Testis (tissue), 3 donors: ENCODE results near the gene FSTL4. TPM values are rescaled to one million over a fixed set of nuclear protein-coding genes. Genes with fewer than 3 reads are reported as not detected.

ENCODE experiments used
- DNase-seq: peaks from one replicate; pipeline ENCODE4 v3.0.0-alpha.2; 2019
- H3K27ac ChIP-seq, 2 donors: fragments of 200-600 bp; sonication (generic); one replicate each; pipeline ENCODE4 v1.5.1; 2019
- H3K27me3 ChIP-seq: fragments of 200-600 bp; sonication (generic); one replicate; pipeline ENCODE4 v1.5.1; 2019
- H3K36me3 ChIP-seq: fragments of 200-600 bp; sonication (generic); one replicate; pipeline ENCODE4 v1.5.1; 2017; ENCODE audit warnings: low read depth; ENCODE audit errors: missing control alignments
- H3K4me1 ChIP-seq: fragments of 200-600 bp; sonication (generic); one replicate; pipeline ENCODE4 v1.5.1; 2019
- H3K4me3 ChIP-seq, 2 donors: fragments of 200-600 bp; sonication (generic); one replicate each; pipeline ENCODE4 v1.5.1; 2017 to 2019
- H3K9me3 ChIP-seq: fragments of 200-600 bp; sonication (generic); one replicate; pipeline ENCODE4 v1.5.1; 2017
- CTCF ChIP-seq, 3 experiments: fragments of 450-650 bp in 2 of 3; fragments of 200-600 bp in 1 of 3; sonication (generic) in 1 of 3; IDR thresholded peaks; one replicate each; pipeline ENCODE4 v1.5.1; 2016 to 2019; ENCODE audit warnings: antibody characterized with exemption in 3 of 3, mild to moderate bottlenecking in 2 of 3, moderate library complexity in 1 of 3
- POLR2A ChIP-seq: fragments of 450-650 bp; IDR thresholded peaks from one replicate; pipeline ENCODE4 v1.6.1; 2017; ENCODE audit warnings: antibody characterized with exemption, mild to moderate bottlenecking, moderate library complexity
- WGBS, 2 donors: methylation state at CpG; one replicate each; pipeline ENCODE4 v1.1.5; 2018; 5-methylcytosine and 5-hydroxymethylcytosine counted together
- intact Hi-C: fragments of 100-400 bp; cut with DNase I; formaldehyde crosslinking; loops from one replicate; pipeline ENCODE4 v1.15.1; 2023; ENCODE audit warnings: low total_unique reads
- polyA plus RNA-seq: library from polyadenylated mRNA; stranded (reverse); fragments of 350-450 nt; fragmentation: Illumina TruSeq; extraction: RNeasy Lipid Tissue Mini Kit (QIAGEN cat#74804); gene quantifications from one replicate; pipeline ENCODE4 v1.2.3, GENCODE V29; 2014; ENCODE audit warnings: low read depth, low replicate concordance; ENCODE audit not compliant: insufficient read depth
- total RNA-seq, 2 donors: library from RNA; depleted of rRNA; stranded (reverse); fragments of >200 nt; gene quantifications; one replicate each; pipeline ENCODE4 v1.2.3, GENCODE V29; 2016

FSTL4 gene
- total and polyA plus RNA-seq, 3 donors from 2014 or later: 7.1 to 8.6 (median 7.4) TPM

GRCh38 chr5:133353741-133354140, 258.6 kb downstream of the FSTL4 start:
- 45 to 51% methylated on average over 8 of the region's 8 CpGs for WGBS, 2 donors
- H3K27ac ChIP-seq: no peak overlapping the region
- no peaks in the 10 kb centered on the region for H3K27me3 ChIP-seq
- no peaks in the 10 kb centered on the region for H3K4me1 ChIP-seq
- no peak for TF ChIP-seq CTCF (IDR thresholded peaks at IDR 0.05)
- TF ChIP-seq POLR2A: no peak
- no peak overlapping the region for H3K4me3 ChIP-seq
- no peaks in the 10 kb centered on the region for H3K9me3 ChIP-seq
- intact Hi-C loops: no loop called here
- peak; percentile 64 for DNase-seq
- H3K36me3 ChIP-seq: no peaks in the 10 kb centered on the region

DNA sequence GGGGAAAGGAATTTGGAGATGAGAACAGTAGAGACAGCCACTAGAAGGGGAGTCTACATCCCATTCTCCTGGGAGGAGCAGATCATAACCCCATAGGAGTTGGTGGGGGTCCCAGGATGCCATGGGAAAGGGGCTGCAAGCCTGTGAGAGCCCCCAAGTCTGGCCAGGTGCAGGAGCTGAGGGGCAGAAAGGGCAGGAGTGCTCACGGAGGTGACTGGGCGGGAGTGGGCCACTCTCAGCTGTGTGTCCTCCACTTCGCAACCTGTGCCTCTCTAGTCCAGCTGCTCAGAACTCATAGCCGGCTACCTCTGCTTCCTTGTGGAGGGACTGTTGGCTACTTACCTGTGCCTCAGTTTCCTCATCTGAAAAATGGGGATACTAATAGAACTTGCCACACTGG, 263.9 kb downstream of the FSTL4 start:
- DNase-seq: no peak
- H3K27me3 ChIP-seq: no peaks in the 10 kb centered on the region
- no peaks in the 10 kb centered on the region for H3K9me3 ChIP-seq
- no peak overlapping the region for H3K27ac ChIP-seq
- H3K4me1 ChIP-seq: no peaks in the 10 kb centered on the region
- H3K4me3 ChIP-seq: no peak overlapping the region
- no peaks in the 10 kb centered on the region for H3K36me3 ChIP-seq
- intact Hi-C loops: no loop called here
- TF ChIP-seq CTCF (IDR thresholded peaks at IDR 0.05) (no peak), POLR2A (no peak)
- 94% methylated on average over 4 of the region's 4 CpGs for WGBS, 2 donors

DNA sequence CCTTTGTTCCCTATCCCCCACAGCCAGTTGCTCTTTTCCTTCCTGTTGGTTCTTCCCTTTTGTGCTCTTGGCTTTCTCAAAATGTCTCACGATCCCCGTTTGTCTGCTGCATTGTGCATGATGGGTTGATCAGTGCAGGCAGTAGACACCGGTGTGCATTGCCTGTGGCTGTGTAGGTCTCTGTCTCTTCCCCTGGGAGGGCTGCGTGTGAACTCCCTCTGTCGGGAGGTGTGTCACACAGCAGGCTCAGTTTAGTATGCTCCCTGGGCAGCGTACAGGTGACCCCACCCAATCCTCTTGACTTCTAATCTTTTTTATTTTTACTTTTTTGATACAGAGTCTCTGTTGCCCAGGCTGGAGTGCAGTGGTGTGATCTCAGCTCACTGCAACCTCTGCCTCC, 265.3 kb downstream of the FSTL4 start:
- no peak for TF ChIP-seq POLR2A
- no peak for TF ChIP-seq CTCF (IDR thresholded peaks at IDR 0.05)
- Histone ChIP-seq H3K4me1 (no peaks in the 10 kb centered on the region), H3K27ac (no peak overlapping the region), H3K4me3 (no peak overlapping the region), H3K36me3 (no peaks in the 10 kb centered on the region), H3K27me3 (no peaks in the 10 kb centered on the region), H3K9me3 (no peaks in the 10 kb centered on the region)
- intact Hi-C loops: no loop called here
- WGBS, 2 donors: 80 to 88% methylated on average over 6 of the region's 6 CpGs
- DNase-seq: no peak

GRCh38 chr5:133344266-133344665, 268.1 kb downstream of the FSTL4 start:
- Histone ChIP-seq H3K27me3 (no peaks in the 10 kb centered on the region), H3K36me3 (no peaks in the 10 kb centered on the region), H3K4me1 (no peaks in the 10 kb centered on the region), H3K27ac (no peak overlapping the region), H3K4me3 (no peak overlapping the region), H3K9me3 (no peaks in the 10 kb centered on the region)
- WGBS, 2 donors: 72 to 74% methylated on average over 2 of the region's 2 CpGs
- no peak for TF ChIP-seq POLR2A
- no peak for TF ChIP-seq CTCF (IDR thresholded peaks at IDR 0.05)
- intact Hi-C loops: no loop called here
- DNase-seq: no peak

DNA sequence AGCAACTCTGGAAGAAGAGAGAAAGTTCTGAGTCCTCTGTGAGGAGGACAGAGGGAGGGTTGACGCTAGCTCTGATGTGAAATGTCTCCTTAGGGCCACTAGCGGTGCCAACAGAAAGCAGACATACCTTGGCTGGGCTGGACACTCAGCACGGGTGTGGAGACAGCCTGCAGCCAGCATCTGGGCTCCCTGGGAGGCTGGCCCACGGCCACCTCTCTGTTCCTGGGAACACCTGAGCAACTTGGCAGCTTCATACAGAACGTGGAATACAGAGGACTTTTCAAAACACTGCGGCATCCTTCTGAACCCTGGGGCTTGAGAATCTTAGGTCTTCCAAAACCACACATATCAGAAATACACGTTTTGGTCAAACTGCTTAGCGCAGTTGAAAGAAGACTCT, 269.1 kb downstream of the FSTL4 start:
- H3K4me3 ChIP-seq: no peak overlapping the region
- no peak overlapping the region for H3K27ac ChIP-seq
- H3K36me3 ChIP-seq: no peaks in the 10 kb centered on the region
- no peak for DNase-seq
- intact Hi-C loops: no loop called here
- 80 to 86% methylated on average over 7 to 8 of the region's 8 CpGs for WGBS, 2 donors
- H3K9me3 ChIP-seq: no peaks in the 10 kb centered on the region
- TF ChIP-seq CTCF (IDR thresholded peaks at IDR 0.05): no peak
- no peaks in the 10 kb centered on the region for H3K4me1 ChIP-seq
- H3K27me3 ChIP-seq: no peaks in the 10 kb centered on the region
